Colon (tissue), 2 donors: ENCODE results near the gene ZNF148.

Source experiments
- FAIRE-seq: peaks from 2 replicates; lab custom pipeline; 2012; peaks lifted over from hg19 to GRCh38; lab: Jason Lieb, UNC
- donor health status: control.
- donor health status: control.

Gene ZNF148

GRCh38 chr3:125280668-125281361 lies 94.3 kb downstream of the ZNF148 start:
- FAIRE-seq, result no peak

GRCh38 chr3:125278155-125278554 lies 97.0 kb downstream of the ZNF148 start:
- FAIRE-seq, result no peak

GRCh38 chr3:125271127-125271526 lies 104.0 kb downstream of the ZNF148 start:
- FAIRE-seq, result no peak

GRCh38 chr3:125267460-125267859 lies 107.7 kb downstream of the ZNF148 start:
- no peak for FAIRE-seq

- no peak for FAIRE-seq
These were observed 108.2 kb downstream of the ZNF148 start for GRCh38 chr3:125266971-125267370.

- no peak for FAIRE-seq
These were observed 113.0 kb downstream of the ZNF148 start for GRCh38 chr3:125262161-125262560.

- no peak for FAIRE-seq
These were observed 114.1 kb downstream of the ZNF148 start for GRCh38 chr3:125261031-125261430.

GRCh38 chr3:125260158-125260557 lies 115.0 kb downstream of the ZNF148 start:
- FAIRE-seq, result no peak

- no peak for FAIRE-seq
These were observed 117.6 kb downstream of the ZNF148 start for GRCh38 chr3:125257536-125257935.

GRCh38 chr3:125256675-125257074 lies 118.5 kb downstream of the ZNF148 start:
- no peak for FAIRE-seq

- FAIRE-seq, result no peak
These were observed 124.2 kb downstream of the ZNF148 start for GRCh38 chr3:125250973-125251372.

- no peak for FAIRE-seq
These were observed 128.9 kb downstream of the ZNF148 start for GRCh38 chr3:125246237-125246636.

GRCh38 chr3:125245521-125245920 lies 129.6 kb downstream of the ZNF148 start:
- no peak for FAIRE-seq

- FAIRE-seq, result no peak
These were observed 134.6 kb downstream of the ZNF148 start for GRCh38 chr3:125240496-125240895.

GRCh38 chr3:125239266-125239665 lies 135.9 kb downstream of the ZNF148 start:
- no peak for FAIRE-seq

GRCh38 chr3:125238759-125239158 lies 136.4 kb downstream of the ZNF148 start:
- no peak for FAIRE-seq

- FAIRE-seq, result no peak
These were observed 138.7 kb downstream of the ZNF148 start for GRCh38 chr3:125236331-125236903.

- no peak for FAIRE-seq
These were observed 140.3 kb downstream of the ZNF148 start for GRCh38 chr3:125234831-125235230.

- FAIRE-seq, result no peak
These were observed 142.7 kb downstream of the ZNF148 start for GRCh38 chr3:125232401-125232800.

GRCh38 chr3:125231895-125232294 lies 143.2 kb downstream of the ZNF148 start:
- no peak for FAIRE-seq

- no peak for FAIRE-seq
These were observed 145.4 kb downstream of the ZNF148 start for GRCh38 chr3:125229707-125230106.

- no peak for FAIRE-seq
These were observed 146.0 kb downstream of the ZNF148 start for GRCh38 chr3:125229168-125229567.

GRCh38 chr3:125221831-125222230 lies 153.3 kb downstream of the ZNF148 start:
- no peak for FAIRE-seq
